ENCODE results near the gene AKAP6. TPM values are rescaled to one million over a fixed set of nuclear protein-coding genes. Genes with fewer than 3 reads are reported as not detected.

Gene AKAP6
- total RNA-seq, 2 donors from 2014 or later = 98.2 to 111 TPM

GRCh38 chr14:32657081-32657480 is 328.0 kb downstream of the AKAP6 start:
- intact Hi-C loops (cut with DNase I) = no loop called here
- DNase-seq (peak; percentile 20), ATAC-seq (peak; percentile 71 to 74)

- no peak for DNase-seq
- no peak for ATAC-seq
- intact Hi-C loops (cut with DNase I) = no loop called here
Measured at GRCh38 chr14:32661216-32661615, 332.1 kb downstream of the AKAP6 start.

DNA sequence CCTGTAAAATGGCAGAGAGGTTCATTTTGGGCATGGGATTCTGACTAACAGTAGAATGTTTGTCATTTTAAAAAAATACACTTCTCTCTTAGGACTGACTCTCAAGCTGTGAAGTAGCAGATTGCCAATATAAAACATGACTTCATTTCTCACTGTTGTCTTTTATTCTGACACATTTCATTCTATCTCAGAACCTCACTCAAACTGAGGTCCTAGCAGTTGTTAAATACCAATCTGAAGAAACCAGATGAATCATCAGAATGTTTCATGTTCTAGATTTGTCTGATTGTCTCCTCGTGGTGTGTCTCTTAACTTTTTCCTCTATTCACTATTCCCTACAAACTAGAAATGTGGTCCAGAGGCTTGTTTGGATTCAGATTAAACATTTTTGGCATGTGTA is 333.1 kb downstream of the AKAP6 start:
- DNase-seq (no peak), ATAC-seq (no peak)
- intact Hi-C loops (cut with DNase I) = no loop called here

GRCh38 chr14:32666308-32666707 is 337.2 kb downstream of the AKAP6 start:
- ATAC-seq = no peak
- intact Hi-C loops (cut with DNase I) = no loop called here
- DNase-seq = no peak

- intact Hi-C loops (cut with DNase I) = no loop called here
- DNase-seq (no peak), ATAC-seq (no peak)
Measured at GRCh38 chr14:32667287-32667686, 338.2 kb downstream of the AKAP6 start.

GRCh38 chr14:32667791-32668190 is 338.7 kb downstream of the AKAP6 start:
- ATAC-seq = no peak

DNA sequence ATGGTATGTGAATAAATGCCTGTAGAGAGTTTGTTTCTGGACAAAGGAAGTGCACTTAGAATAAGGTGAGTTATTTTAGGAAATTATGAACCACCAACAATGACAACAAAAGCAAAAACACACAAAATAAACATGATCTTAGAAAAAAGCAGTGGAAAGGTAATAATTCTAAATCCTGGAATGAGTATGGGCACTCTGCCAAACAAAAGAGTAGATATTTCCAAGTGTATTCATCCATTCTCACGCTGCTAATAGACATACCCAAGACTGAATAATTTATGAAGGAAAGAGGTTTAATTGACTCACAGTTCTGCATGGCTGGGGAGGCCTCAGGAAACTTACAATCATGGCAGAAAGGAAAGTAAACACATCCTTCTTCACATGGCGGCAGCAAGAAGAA is 340.3 kb downstream of the AKAP6 start:
- no peak for ATAC-seq
- no peak for DNase-seq
- intact Hi-C loops (cut with DNase I) = no loop called here

More at GRCh38 chr14:32667791-32668190, 338.7 kb downstream of the AKAP6 start:
- DNase-seq = no peak
- intact Hi-C loops (cut with DNase I) = no loop called here

GRCh38 chr14:32675433-32675832 is 346.3 kb downstream of the AKAP6 start:
- intact Hi-C loops (cut with DNase I) = no loop called here
- ATAC-seq = peak in 1 of 2 donors; percentile 58
- DNase-seq = no peak

DNA sequence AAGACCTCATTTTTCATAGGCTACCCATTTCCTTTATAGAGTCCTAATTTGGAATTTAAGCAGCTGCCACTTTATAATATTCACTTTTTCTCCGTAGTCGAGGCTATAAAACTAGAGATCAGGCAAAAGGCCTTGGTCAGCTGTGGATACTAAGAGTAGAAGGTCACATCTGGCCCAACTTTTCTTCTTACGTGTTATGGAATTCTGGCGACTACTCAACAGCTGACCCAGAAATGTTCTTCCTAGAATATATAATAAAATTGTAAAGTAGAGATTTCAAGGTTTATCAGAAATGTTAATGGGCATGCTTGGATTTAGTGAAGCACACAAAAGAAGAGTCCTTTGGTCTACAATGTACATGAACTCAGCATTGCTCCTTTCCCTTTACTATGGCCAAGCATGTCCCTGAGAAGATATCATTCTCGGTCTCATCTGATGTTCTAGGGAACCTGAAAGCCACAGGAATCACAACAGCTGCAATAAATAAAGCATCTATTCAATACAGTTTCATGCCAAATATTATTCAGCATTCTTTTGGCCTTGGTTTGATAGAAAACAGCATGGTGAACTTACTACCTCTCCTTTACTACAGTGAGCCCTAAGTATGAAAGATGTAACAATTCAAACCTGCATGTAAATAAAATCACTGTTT is 348.2 kb downstream of the AKAP6 start:
- intact Hi-C loops (cut with DNase I) = no loop called here
- DNase-seq (no peak), ATAC-seq (no peak)

DNA sequence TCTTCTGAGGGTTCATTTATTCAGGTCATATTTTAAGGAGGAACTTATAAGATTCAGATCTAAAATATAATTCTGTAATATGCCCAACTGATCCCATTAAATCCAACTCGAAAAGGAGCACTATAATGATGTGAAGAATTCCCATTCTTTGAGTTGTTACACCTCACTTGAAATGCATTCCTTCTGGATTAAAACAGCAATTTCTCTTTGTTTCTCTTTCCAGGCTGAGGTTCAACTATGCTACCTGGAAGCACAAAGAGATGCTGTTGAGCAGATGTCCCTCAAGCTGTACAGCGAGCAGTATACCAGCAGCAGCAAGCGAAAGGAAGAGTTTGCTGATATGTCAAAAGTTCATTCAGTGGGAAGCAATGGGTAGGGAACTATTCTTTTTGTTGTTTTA is 349.0 kb downstream of the AKAP6 start:
- intact Hi-C loops (cut with DNase I) = no loop called here
- ATAC-seq = no peak
- DNase-seq = no peak

GRCh38 chr14:32679927-32680612 is 351.0 kb downstream of the AKAP6 start:
- DNase-seq (no peak), ATAC-seq (no peak)
- intact Hi-C loops (cut with DNase I) = no loop called here

- DNase-seq (no peak), ATAC-seq (no peak)
- intact Hi-C loops (cut with DNase I) = no loop called here
Measured at GRCh38 chr14:32681598-32681997, 352.5 kb downstream of the AKAP6 start.

- intact Hi-C loops (cut with DNase I) = no loop called here
- no peak for ATAC-seq
- DNase-seq = no peak
Measured at GRCh38 chr14:32682214-32682613, 353.1 kb downstream of the AKAP6 start.

- DNase-seq = no peak
- intact Hi-C loops (cut with DNase I) = no loop called here
- no peak for ATAC-seq
Measured at GRCh38 chr14:32683679-32684078, 354.6 kb downstream of the AKAP6 start.

DNA sequence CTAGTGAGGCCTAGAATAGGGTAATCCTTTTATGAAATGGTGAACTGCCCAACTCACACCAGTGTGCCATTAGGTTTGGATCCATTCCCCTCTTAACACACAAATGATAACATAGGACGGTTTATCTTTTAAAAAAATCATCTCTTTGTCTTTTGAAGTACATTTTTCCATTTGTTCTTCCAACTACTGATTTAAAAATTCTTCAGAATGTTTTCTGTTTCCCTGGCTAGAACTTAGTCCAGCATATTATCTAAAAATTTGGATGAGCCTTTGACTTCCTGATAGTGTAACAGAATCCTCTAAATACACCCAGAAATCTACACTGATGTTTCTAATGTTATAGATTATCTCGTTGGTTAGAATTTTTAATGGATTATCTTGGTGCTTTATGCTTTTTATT is 359.8 kb downstream of the AKAP6 start:
- intact Hi-C loops (cut with DNase I) = no loop called here
- no peak for DNase-seq
- ATAC-seq = no peak

DNA sequence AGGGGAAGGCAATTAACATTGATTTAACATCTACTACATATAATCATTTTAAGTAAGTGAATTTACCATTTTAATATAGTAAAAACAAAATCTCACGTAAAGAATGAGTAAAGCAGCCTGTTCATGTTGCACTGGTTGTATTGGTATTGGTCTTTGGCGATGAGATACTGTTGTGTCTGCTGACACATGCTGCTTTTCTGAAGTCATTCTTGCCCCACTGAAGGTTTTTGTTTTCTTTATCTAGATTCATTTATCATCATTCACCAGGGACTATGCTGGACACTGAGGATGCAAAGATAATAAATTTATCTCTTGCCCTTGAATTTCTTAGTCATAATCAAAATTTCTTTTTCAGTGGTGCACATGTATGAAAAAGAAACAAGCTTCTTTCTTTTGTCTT is 363.3 kb downstream of the AKAP6 start:
- DNase-seq (no peak), ATAC-seq (no peak)
- intact Hi-C loops (cut with DNase I) = no loop called here

DNA sequence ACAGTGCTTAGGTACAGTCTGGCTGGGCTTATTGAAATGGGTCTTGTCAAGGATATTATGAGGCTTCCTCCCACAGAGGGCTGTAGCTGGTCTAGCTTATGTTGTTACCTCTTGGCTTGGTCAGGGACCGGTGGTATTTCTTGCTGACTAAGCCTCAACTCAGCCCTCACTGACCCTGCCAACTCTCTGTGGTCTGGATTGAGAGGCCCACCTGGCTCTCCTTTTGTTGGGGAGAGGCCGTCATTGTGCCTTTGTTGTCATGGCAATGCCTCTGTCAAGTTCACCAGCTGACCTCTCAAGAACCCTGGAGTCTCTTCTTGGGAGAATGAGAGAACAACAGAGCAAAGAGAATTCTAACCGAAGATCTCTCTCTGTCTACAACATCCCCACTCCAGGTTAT is 364.0 kb downstream of the AKAP6 start:
- ATAC-seq = no peak
- intact Hi-C loops (cut with DNase I) = no loop called here
- no peak for DNase-seq

DNA sequence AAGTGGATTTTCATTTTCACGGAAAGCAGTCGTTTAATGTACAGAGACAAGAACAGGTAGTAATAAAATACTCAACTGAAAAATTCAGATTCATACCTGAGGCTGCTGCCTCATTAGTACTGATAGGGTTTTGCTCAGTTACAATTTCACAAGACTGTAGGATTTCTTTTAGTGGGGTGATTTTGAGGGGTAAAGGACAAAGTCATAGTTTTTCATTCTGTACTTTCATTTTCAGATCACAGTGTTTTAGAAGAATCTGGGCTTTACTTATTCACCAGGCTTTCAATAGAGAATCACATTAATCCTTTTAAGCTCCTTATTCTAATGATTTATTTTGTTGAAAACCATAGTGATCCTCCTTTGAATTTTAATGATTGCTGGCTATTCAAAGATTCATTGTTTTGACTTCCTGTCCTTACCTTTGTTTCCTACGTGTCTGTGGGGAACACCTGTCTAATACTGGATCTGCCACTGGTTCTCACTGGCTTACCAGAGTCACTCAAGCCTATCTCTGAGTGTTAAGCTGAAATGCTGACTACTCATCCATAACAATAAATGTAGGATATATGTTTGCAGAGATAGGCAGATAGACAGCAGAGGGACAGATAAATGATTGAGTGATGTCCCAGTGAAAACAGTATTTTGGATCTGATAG is 365.8 kb downstream of the AKAP6 start:
- intact Hi-C loops (cut with DNase I) = no loop called here
- DNase-seq (no peak), ATAC-seq (no peak)

GRCh38 chr14:32696325-32697091 is 367.4 kb downstream of the AKAP6 start:
- DNase-seq (no peak), ATAC-seq (no peak)
- intact Hi-C loops (cut with DNase I) = no loop called here

DNA sequence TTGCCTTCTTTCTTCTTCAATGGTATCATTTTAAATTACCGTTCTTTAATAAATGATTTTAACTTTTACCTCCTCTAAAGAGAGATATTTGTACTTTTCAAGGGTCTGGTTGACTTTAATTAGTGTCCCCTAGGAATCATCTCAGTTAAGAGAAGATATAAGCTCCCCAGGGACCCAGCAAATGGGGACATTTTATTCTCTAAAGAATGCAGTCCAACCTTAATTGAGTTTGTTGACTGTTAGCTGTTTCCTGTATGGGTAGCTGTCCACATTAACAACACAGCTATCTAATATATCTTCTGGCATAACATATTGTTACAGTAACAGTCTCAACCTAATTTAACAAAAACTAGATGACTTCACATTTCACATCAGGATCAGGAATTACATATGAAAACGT is 368.0 kb downstream of the AKAP6 start:
- no peak for ATAC-seq
- DNase-seq = no peak
- intact Hi-C loops (cut with DNase I) = no loop called here
